Coronary artery (tissue), 2 donors: ENCODE measurements around the gene TXNL1.
A peak's percentile ranks its signal among the peaks of the same experiment; 100 is the strongest.
"Not testable (repeated sequence)": the region's sequence is repeated elsewhere in the genome, so short reads cannot be mapped to it uniquely, and the experiment has no call there.

Source experiments
- DNase-seq: peaks from one replicate; pipeline ENCODE4 v3.0.0-alpha.2; 2017; ENCODE audit warnings: low spot score
- H3K27ac ChIP-seq, 2 donors: fragments of 200-600 bp; sonication (generic); one replicate each; pipeline ENCODE4 v1.5.1; 2016 to 2019
- H3K4me3 ChIP-seq: fragments of 200-600 bp; sonication (generic); 2 replicates; pipeline ENCODE4 v1.5.1; 2016; ENCODE audit warnings: mild to moderate bottlenecking, moderate library complexity
- TF ChIP-seq, protein P1 (sequence below): fragments of 200-600 bp; sonication (generic); IDR thresholded peaks from one replicate; pipeline ENCODE4 v1.5.1; 2019; ENCODE audit warnings: antibody characterized with exemption

TXNL1 gene

GRCh38 chr18:56593906-56594305 lies 44.5 kb downstream of the TXNL1 start:
- DNase-seq = no peak
- no peak overlapping the region for H3K27ac ChIP-seq
- no peak overlapping the region for H3K4me3 ChIP-seq
- TF ChIP-seq, protein P1, sequence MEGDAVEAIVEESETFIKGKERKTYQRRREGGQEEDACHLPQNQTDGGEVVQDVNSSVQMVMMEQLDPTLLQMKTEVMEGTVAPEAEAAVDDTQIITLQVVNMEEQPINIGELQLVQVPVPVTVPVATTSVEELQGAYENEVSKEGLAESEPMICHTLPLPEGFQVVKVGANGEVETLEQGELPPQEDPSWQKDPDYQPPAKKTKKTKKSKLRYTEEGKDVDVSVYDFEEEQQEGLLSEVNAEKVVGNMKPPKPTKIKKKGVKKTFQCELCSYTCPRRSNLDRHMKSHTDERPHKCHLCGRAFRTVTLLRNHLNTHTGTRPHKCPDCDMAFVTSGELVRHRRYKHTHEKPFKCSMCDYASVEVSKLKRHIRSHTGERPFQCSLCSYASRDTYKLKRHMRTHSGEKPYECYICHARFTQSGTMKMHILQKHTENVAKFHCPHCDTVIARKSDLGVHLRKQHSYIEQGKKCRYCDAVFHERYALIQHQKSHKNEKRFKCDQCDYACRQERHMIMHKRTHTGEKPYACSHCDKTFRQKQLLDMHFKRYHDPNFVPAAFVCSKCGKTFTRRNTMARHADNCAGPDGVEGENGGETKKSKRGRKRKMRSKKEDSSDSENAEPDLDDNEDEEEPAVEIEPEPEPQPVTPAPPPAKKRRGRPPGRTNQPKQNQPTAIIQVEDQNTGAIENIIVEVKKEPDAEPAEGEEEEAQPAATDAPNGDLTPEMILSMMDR = no peak

GRCh38 chr18:56580026-56580425 lies 58.4 kb downstream of the TXNL1 start:
- H3K27ac ChIP-seq = no peak overlapping the region
- TF ChIP-seq, protein P1 = no peak
- no peak for DNase-seq
- no peak overlapping the region for H3K4me3 ChIP-seq

DNA sequence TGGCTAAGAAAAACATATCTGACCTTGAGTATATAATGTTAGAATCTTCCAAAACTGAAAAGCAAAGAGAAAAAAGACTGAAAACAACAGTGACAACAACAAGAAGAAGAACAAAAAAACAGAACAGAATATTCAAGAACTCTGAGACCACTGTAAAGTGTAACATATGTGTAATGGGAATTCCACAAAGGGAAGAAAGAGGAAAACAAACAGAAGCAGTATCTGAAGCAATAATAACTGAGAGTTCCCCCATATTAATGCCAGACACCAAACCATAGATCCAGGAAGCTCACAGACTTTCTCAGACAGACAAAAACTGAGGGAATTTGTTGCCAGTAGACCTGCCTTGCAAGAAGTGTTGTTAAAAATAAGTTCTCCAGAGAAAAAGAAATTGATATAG lies 58.9 kb downstream of the TXNL1 start:
- TF ChIP-seq, protein P1 = no peak
- Histone ChIP-seq H3K4me3 (no peak overlapping the region), H3K27ac (no peak overlapping the region)
- DNase-seq = no peak

DNA sequence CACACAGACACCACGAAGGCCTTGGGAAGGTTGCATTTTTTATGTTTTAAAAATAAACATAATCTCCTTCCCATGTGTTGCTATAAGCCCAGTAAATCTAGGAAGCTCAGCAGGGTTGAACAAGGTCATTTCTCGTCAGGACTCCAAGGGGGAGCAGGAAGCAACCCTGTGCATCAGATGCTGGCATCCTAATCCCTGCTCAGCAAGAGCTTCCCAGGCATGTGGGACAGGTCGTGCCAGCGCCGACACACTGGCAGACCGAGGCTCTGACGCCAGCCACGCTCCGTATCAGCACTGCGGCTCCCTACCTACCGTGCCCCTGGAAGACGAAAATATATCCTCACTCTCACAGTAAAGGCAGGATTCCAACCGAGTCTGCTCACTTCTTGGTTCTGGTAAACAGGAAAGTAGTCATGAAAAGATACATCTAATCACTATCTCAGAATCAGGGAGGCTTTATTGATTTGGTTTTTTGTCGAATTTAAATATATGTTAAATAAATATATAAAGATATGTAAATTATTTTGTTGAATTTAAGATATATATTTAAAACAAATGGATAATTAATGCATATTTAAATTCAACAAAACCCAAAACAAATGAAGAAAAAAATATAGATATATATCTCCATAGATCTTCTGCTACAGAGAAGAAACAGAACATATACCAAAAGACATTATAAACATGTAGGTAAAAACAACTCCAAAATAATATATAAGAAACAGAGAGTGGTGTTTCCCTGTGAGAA lies 61.4 kb downstream of the TXNL1 start:
- H3K27ac ChIP-seq = no peak overlapping the region
- H3K4me3 ChIP-seq = no peak overlapping the region
- DNase-seq = no peak
- TF ChIP-seq, protein P1 = no peak

DNA sequence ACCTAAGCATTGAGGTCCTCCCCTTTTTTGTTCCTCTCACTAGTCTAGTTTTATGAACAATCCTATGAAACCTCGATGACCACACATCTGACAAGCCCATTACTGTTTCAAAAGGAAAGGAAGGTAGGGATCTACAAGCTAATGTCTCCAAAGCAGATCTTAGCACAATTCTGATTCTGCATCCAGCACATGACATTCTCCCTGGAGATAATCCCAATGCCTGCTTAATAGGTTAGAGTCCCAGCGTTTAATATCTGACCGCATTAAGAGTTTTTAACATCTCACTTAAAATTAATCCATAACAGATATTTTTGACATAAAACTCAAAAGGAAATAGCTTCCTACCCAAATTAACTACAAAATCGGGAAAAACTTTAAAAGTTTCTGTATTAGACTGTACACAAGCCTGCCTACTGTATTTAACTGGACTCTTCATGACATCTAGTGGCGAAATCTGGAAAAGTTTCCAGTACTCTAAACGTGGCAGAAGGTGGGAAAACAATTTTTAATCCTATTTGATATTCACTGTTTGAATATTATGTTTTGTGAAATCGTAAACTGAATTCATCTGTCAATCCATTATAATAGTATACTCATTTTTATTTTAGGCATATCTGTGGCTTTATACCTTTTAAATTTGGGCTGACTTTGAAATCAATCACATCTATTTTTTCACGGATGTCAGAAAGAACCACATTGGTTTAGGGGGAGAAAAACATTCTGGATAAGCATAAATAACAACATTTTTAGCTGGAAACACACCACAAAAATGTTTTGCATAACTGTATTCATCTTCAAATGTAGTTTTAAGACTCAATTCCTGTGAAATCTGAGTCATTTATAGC lies 62.4 kb downstream of the TXNL1 start:
- Histone ChIP-seq H3K4me3 (no peak overlapping the region), H3K27ac (no peak overlapping the region)
- DNase-seq = no peak
- TF ChIP-seq, protein P1 = peak; percentile 30

- Histone ChIP-seq H3K4me3 (no peak overlapping the region), H3K27ac (peak overlapping the region in 1 of 2 donors; percentile 29)
- no peak for DNase-seq
- TF ChIP-seq, protein P1 = no peak
Measured at GRCh38 chr18:56574861-56575260, 63.5 kb downstream of the TXNL1 start.

DNA sequence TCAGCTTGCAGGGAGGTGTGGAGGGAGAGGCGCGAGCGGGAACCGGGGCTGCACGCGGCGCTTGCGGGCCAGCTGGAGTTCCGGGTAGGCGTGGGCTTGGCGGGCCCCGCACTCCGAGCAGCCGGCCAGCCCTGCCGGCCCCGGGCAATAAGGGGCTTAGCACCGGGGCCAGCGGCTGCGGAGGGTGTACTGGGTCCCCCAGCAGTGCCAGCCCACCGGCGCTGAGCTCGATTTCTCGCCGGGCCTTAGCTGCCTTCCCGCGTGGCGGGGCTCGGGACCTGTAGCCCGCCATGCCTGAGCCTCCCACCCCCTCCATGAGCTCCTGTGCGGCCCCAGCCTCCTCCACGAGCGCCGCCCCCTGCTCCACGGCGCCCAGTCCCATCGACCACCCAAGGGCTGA lies 66.1 kb downstream of the TXNL1 start:
- H3K27ac ChIP-seq, H3K4me3 ChIP-seq, DNase-seq: not testable (repeated sequence)
